Right renal pelvis (tissue), 4 donors: ENCODE data around the gene POU2AF1. TPM values are rescaled to one million over a fixed set of nuclear protein-coding genes. Genes with fewer than 3 reads are reported as not detected.

Experiments used
- DNase-seq, 4 donors: peaks; one replicate each; pipeline ENCODE4 v3.0.0-alpha.2; 2013; ENCODE audit warnings: low read depth in 4 of 4, low spot score in 3 of 4, missing footprints in 1 of 4
- polyA plus RNA-seq, 4 donors: library from polyadenylated mRNA; unstranded; fragments of 120-200 nt; gene quantifications; one replicate each; pipeline ENCODE4 v1.2.1, GENCODE V29; 2013; ENCODE audit not compliant: insufficient read length in 4 of 4

POU2AF1 gene
- polyA plus RNA-seq, 4 donors: 0.58 to 1.0 (median 0.60) TPM

DNA sequence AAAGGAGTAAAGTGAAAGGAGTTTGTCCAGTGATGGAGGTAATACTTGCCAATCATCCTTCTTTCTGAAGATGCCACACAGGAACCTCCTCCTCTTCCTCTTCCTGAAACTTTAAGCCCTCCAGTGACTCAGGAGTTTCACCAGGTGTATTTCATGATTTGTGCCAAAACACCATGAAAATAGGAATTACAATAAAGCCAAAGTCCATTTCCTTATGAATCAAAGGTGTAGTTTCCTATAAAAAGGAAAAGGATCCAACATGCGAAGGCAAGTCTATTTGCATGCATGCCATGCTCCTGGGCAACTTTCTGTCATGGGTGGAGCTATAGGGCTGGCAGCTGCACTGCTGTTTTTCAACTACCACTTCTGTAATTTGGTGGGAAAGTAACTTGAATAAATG lies 9.8 kb upstream of the POU2AF1 start:
- DNase-seq: no peak

DNA sequence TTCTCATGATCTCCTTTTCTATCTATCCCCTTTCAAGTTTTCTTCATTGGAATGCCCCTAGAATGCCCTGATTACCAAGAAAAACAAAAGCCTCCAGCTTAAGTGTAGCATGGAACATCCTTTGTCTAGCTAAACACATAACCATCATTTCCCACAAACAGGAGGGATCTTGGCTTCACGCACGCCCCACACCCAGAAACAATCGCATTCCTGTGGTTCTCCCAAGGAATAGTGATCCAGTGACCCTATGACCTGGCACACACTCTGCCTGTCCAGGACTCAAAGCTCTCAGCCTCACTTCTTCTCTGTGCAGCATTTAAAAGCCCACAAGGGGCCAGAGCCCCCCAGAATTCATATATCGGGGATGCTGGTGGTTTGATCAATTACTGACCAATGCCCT lies 9.3 kb upstream of the POU2AF1 start:
- DNase-seq: no peak

DNA sequence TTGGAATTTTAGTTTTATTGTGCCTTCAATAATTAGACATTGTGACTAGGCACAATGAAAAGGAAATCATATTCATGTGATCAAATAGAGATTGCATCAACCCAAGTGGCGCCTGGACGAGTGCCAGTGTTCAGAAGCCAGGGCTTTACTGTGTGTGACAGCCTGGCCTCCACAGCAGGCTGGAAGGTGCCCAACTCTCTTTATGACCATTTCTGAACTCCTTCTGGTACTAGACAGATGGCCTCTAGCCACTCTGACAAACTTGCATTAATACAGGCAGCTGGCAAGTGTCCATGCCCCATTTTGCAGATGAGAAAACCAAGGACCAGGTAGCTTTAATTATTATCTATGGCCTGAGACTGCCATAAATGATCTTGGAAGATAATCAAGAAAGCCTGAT lies 8.3 kb upstream of the POU2AF1 start:
- no peak for DNase-seq

DNA sequence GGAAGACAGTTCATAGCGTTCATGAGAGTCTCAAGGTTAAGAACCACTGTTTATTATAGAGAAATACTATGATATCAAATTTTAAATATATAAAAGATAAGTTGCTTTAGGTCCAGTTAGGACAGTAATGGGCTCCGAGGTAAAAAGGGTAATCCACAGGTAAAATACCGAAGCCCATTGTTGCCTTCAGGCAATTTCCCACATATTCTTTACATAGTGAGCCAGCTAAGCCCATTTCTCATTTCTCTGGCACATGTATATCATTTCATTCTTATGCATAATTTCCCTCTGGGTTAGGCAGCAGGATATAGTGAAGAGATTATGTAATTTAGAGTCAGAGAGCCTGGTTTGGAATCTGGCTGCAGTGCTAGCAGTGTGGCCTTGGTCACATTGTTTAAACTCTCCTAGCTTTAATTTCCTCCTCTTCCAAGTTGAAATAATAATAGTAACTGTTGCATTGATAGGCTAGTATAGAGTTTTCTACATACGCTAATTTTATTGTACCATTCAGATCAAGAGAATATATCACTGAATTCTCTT lies 7.6 kb upstream of the POU2AF1 start:
- no peak for DNase-seq

DNA sequence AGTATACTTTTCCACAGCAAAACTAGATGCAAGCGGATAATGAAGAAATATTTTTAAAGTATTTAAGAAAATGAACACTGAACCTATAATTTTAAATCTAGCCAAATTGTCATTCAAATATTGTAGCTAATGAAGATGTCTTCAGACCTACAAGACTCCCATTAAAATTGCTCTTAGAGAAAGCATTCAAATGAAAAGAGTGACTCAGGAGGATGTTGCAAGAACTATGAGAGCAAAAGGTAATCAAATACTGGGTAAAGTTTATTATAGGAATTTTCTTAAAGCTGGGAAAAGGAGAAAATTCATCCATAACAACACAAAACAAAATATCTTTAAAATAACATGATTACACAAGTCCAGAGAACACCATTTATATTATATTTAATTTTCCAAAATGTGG lies 5.4 kb upstream of the POU2AF1 start:
- no peak for DNase-seq

DNA sequence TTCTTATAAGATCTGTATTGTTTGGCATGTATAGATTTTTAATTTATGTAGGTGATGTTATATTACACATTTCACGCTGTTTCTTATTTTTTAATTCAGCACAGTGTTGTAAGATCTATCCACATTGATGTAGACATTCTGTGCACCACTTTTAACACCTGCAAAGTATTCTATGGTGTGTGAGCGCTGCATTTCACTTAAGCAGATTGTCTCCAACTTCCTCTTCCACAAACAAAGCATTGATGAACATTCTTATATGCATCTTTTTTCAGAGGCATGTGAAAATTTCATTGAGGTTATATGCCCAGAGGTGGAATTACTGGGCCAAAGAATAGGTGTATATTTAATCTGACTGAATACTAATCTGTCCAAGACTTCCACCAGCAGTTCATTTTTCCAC lies 3.4 kb upstream of the POU2AF1 start:
- no peak for DNase-seq

DNA sequence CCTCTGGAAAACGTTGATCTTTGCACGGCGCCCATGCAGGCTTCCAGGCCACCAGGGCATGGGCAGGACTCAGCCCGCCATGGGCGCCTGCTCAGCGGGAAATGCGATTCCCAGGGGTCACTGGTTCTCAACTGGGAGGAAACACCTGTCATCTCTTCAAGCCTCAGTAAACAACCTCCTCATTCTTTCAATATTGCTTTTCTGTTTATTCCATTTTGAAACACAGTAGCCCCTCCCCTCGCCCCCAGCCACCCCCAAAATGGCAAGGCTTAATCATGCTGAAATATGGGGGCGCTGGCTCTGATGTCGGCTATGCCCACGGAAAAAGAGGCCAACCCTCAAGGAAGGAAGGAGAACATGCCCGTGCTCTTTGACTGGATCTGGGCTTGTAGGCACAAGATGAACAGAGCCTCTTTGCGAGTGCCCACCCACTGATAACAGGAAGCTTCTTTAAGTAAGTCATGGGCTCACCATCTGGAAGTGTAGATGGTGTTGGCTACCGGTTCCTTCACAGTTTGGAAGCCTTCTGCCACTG lies 594 bp upstream of the POU2AF1 start:
- no peak for DNase-seq

DNA sequence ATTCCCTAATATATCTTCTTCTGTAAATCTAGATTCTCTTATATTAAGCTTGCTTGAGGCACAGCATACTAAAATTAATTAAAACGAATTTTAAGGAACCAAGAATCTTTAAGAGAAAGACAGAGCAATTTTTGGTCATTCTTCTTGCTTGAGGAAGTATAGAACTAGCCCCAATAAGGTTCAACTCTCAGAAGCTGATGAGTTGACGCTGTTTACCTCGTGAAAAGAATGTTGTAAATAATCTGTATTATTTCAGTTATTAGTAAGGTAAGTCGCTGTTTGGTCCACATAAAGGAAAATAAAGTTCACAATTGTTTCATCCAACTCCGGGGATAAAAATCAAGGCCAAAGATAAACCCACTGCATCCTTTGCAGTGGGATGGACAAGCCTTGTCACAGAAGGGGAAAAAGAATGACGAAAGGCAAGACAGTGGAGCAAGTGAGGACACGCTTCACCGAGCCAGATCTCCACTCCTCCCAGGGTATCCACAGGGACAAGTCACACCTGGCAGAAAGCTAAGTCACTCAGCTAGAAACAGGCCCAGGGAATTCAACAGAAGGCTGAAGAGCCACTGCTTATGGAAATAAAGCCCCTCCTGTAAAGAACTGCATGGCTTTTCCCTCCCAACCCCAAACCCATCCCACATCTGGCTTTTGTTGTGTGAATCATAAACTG lies 752 bp downstream of the POU2AF1 start:
- peak in 1 of 4 donors; percentile 18 for DNase-seq

DNA sequence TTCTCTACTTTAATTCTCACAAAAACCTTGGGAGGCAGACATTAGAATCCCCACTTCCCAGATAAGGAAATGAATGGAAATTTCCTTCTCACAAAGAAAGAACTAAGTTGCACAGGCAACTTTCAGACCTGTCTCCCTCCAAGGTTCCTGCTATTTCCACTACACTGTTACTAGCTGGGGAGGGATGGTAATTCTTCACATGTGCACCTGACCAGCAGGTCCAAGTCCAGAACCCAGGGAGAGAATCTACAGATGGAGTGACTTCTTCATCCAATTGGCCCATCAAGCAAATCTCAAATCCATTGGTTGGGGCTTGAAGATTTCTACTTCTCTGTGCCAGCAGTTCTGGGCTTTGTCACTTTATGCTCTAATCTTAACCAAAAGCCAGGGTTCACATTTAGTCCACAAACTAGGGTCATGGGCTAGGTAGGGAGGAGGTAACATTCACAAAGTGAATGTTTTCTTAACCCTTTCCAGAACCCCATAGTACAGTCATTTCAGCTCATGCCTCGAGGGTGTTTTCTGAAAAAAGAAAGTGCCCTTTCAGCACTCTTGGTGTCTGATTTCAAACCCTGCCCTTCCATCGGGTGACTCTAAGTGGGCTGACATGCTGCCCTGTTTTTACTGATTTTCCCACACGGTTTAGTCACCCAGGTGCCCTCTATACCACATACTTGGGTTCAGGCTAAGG lies 2.7 kb downstream of the POU2AF1 start:
- no peak for DNase-seq

DNA sequence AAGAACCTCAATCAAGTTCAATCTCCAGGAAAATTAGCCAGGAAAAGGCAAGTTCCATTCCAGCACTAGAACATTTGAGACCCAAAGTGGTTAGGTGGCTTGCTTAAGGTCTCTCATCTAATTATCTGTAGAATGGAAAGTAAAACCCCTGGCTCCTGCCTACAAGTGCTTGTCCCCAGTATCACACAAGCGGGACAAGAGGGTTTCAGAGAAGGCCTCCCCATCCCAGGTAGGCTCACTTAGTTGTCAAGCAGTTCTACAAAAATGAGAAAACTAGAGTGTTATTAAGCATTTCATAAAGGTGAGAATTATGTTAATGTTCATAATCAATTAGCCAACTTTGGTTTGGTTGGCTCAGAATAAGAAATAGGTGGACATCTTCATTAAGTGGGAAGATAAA lies 5.5 kb downstream of the POU2AF1 start:
- DNase-seq: no peak

DNA sequence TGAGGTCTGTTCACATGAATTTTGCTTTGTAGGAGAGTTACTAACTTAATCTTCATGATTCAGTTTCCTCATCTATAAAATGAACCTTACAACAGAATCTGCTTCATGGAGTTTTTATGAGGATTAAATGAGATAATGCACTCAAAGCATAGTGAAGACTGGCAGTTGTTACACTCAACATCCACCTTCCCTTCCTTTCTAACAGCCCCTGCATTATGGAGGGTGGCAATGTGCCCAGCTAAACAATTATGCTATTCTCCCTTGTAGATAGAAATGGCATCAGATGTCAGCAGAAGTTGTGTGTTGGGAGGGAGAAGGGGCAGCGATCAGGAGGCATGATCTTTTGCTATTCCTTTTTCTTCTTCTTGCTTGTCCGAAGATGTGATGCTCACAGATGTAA lies 6.5 kb downstream of the POU2AF1 start:
- DNase-seq: no peak

DNA sequence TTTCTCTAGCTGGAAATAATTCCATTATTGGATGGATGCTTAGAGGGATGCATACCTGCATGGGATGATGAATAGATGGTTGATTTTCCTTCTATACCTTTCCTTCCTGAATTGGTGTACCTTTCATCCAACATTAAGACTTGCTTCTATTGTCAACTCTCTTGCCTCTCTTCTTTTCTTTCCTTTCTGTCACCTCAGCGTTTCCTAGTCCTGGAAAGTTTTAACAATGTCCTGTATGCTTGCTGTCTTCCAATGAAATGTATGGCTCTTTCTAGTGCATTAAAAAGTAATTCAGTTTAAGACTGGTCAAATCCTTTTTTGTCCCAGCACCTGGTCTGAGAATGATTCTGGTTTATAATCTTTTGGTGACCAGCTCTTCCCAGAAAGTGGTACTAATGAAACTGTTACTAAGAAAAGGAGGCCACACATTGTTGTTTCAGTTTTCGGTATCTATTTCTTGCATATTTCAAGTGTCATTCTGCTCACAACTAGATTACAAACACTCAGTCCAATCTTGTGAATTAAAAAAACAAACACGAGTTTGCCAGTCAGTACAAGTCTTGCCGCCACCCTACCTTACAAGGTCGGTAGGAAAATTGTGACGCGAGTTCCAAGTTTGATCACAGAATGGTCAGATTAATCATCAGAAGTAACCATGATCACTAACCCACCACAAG lies 8.0 kb downstream of the POU2AF1 start:
- no peak for DNase-seq

DNA sequence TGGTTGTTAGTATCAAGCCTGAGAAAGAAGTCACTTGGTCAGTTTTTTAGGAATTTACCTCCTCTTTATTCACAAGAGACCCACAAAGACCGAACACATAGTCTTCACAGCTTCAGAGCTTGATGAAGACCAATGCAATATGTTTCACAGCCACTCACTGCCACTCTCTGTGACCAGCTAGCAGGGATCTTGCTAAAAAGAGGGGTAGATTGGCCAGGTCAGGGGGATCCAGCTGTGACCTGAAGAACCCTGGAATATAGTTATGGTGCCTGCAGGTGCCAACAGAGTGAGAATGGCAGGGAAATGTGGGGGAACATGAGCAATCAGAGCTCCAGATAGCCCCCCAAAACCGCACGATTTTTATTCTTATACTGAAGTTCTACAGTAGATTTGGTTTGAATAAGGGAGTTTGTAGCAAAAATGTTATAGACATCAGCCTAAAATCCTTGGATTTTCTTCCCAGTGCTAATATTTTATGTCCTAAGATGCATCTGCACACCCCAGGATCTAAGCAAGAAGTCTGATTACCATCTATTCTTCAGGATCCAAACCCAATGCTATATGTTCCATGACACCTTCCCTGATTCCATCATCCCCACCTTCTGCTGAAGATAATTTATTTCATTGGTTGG lies 8.7 kb downstream of the POU2AF1 start:
- no peak for DNase-seq

DNA sequence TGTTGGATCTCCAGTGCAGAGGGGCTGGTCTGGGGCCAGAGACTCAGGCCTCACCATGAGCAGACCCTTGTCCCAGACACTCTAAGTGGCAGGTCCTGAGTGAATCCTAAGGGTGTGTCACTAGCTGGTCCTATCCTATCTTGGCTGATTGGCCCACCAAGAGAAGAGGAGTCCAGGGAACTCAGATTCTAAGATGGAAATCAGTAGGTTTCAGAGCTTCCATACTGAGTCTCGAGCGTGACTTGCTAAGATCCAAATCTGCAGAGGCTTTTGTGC lies 10.9 kb downstream of the POU2AF1 start:
- no peak for DNase-seq

DNA sequence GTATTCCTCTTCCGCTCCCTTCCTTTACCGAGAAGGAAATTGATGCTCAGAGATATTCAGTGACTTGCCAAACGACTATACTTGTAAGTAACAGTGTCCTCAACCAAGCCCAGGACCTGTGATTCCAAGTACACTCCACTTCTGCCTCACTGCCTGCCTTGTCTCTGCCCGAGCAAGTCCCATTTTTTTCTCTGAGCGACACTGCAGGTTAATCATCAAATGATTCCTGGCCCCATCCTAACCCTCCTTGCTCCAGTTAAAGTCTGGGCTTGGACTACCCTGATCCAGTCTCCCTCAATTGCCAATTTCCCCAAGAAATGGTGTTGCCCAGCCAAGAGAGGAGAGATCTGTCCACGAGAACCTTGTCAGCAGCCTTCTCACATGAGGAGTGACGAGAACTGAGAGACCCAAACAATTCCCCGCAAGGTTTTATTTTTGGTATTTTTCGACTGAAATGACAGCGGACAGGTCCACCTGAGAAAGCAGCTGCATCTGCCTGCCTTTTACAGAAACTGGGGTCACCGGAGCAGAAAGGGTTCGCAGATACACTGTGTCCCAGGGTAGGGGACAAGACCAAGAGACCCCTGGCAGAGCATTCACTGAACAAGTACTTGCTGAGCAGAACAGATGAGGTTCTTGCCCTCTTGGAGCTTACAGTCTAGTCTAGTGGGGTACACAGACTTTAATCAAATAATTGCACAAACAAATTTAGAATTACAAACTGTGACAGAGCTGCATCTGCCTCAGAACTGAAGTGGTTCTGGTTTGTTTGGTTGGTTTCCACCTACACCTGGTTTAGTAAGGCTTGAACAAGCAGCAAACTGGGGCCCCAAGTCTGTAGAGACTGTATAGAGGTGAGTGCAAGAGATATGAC lies 11.4 kb downstream of the POU2AF1 start:
- DNase-seq: no peak

DNA sequence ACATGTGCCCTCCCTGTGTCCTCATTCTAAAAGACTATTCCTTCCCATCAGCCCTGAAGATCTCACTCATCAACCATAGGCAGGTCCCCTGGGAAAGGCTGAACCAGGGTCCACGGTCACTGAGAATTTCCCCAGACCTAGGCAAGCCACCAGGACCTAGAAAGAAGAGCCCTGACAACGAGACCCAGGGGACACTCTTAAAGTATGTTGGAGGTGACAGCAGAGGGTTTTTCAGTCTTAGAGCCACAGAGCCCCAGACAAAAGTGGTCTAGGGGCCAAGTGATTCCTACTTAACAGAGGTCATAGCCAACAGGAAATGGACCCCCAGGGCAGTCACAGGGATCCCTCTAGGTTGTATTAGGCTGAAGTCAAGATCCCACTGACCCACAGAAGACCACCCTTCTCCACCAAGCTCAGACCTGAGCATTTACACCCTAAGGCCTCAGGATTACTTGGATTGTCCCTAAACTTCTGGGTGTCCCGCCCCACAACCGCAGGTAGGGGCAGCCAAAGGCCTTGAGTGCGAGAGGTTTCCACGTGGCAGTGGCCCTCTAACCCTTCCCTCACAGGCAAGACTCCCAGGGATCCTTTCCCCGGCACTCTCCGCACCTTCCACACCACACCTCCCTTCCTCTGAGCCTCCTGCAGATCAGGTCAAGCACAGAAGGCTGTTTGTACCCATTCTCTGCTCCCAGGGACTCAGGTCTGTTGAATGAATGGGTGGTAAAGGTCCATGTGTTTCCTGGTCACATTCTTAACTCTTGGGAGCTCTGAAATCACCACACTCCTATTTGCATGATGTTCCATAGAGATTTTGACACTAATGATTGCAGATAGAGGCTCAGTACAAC lies 12.3 kb downstream of the POU2AF1 start:
- DNase-seq: no peak

DNA sequence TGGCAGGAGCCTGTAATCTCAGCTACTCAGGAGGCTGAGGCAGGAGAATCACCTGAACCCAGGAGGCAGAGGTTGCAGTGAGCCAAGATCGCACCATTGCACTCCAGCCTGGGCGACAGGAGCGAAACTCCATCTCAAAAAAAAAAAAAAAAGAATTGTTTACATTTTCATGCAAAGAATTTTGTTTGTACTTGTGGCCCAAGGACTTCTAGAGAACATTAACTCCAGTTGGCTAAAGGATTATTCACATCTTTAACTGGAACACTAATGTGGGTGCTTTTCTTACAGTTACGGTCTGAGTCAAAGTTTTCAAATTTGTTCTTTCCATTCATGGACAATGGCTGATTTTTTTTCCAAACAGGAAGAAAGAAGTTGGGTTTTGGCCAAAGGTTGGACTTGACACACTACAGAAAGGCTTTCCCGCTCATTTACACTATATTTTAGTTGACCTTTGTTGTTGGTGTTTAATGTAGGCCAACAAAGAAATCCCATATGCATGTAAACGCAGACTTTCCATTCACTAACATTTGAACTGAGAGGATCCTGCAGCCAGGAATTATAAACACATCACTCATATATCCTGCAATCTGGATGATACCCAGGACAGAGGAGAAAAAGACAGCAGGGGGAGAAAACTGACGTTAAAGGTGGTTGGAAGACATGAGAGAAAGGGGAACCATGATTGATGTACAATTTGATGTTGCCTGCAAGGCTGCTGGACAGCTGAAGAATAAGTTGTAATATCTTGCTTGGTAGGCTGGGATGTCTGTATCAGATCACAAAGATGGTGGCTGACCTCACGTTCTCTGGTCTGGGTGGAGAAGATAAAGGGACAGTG lies 13.1 kb downstream of the POU2AF1 start:
- no peak for DNase-seq

DNA sequence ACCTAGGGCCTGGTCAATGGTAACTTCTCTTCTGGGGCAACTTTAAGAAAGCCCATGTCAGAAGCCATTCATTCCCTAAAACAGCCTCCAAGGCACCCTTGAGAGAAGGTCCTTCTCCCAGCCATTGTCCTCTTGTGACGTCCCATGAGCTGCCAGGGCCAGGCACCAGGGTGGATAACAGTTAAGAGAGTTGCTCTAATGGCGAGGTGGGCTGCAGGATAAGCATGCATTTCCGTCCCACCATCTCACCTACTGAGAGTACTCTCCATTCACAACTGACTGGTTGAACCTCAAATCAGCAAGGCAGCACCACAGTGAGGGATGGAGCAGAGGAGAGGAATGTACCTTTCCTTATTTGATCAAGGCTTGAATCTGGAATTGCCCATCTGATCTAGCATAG lies 14.6 kb downstream of the POU2AF1 start:
- DNase-seq: no peak
